T follicular helper cell (primary cell): ENCODE results near the gene TNC.

Experiments used
- DNase-seq: peaks from one replicate; pipeline ENCODE4 v3.0.0-alpha.2; 2020; ENCODE audit warnings: low read depth

The TNC gene

GRCh38 chr9:115103746-115104477 lies 14.0 kb downstream of the TNC start:
- no peak for DNase-seq

- no peak for DNase-seq
Measured at GRCh38 chr9:115099901-115100300, 18.1 kb downstream of the TNC start.

DNA sequence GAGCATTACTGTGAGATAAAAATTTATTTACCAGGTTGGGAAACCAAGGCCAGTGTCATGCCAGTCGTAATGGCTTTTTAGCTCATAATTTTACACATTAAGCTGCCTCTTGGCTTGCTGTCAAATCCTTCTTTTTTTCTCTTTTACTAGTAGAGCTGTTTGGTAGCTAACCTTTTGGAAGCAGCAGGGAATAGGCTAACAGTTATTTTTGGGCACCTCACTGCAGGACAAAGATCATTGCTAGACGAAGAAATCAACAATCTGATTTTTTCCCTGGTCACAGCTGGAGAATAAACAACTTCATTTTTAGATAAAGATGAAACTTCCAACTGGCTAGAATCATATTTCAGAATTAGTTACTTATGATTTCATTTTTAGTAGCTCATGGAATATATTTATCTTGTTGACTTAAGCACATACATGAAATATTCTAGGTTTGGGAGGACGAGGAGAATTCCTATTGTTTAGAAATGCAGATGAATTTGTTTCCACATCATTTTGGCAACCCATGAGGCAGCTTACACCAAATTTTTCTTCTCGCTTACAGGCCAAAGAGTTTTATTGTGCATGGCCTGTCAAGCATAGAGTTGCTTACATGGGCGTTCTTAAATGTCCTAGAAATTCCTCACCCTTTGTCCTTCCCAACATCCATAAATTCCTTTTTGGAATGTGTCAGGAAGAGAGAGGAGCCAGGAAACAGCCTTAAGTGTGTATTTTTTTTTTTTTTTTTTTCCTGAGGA lies 19.6 kb downstream of the TNC start:
- no peak for DNase-seq

GRCh38 chr9:115093520-115093919 lies 24.4 kb downstream of the TNC start:
- no peak for DNase-seq

GRCh38 chr9:115090486-115090885 lies 27.5 kb downstream of the TNC start:
- no peak for DNase-seq

DNA sequence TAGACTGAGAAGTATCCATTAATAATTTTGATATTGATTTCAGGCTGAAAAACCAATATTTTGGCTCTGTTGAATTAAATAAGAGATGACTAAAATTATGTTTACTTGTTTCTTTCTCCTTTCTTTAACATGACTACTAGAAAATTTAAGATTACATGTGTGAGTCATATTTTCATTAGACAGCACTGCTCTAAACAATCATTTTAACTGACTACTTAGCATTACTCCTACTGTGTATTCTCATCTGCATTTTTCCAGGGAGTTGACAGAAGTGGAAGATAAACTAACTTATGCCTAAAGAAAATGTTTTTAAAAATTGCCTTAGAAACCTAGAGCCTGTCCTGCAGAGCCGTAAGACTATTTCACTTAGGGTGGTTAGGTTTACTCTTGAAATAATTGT lies 29.1 kb downstream of the TNC start:
- DNase-seq = no peak

DNA sequence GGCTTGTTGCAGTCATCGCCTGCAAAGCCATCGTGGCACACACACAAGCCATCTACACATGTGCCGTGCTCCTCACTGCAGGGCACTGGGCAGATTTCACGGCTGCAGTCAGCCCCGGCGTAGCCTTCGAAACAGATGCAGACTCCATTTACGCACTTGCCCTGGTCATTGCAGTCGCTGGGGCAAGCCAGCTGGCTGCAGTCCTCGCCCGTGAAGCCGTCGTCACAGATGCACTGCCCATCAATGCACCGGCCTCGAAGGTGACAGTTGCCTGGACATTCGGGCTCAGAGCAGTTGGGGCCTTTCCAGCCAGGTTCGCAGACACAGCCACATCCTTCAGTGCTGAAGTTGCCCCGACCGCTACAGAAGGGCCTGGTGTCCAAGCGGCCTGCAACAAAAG lies 31.1 kb downstream of the TNC start:
- DNase-seq = no peak

DNA sequence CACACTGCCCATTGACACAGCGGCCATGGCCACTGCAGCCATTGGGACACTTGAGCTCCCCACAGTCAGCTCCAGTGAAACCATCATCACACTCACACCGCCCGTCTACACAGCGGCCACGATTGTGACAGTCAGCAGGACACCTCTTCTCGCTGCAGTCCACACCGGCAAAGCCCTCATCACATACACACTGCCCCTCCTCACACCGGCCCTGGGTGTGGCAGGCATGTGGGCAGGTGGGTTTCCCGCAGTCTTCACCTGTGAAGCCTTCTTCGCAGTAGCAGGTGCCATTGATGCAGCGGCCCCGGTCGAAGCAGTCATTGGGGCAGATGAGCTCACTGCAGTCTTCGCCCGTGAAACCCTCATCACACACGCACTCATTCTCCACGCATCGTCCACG lies 31.5 kb downstream of the TNC start:
- no peak for DNase-seq

- no peak for DNase-seq
Measured at GRCh38 chr9:115085773-115086377, 32.1 kb downstream of the TNC start.

GRCh38 chr9:115084709-115085108 lies 33.2 kb downstream of the TNC start:
- no peak for DNase-seq

DNA sequence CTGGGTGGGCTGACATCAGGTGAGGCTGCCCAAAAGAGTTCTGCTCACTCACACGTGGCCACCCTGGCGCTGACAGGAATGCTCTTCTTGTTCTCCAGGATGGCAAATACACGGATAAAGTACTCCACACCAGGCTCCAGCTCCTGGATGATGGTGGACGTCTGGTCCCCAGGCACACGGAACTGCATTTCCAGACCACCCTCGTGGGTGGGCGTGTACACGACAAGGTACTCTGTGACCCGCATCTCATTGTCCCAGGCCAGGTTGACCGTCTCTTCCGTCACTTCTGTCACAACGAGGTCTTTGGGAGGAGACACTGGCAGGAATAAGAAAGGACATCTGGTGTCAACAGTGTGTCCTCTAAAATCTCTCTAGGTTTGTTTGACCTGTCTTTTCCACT lies 33.8 kb downstream of the TNC start:
- no peak for DNase-seq

DNA sequence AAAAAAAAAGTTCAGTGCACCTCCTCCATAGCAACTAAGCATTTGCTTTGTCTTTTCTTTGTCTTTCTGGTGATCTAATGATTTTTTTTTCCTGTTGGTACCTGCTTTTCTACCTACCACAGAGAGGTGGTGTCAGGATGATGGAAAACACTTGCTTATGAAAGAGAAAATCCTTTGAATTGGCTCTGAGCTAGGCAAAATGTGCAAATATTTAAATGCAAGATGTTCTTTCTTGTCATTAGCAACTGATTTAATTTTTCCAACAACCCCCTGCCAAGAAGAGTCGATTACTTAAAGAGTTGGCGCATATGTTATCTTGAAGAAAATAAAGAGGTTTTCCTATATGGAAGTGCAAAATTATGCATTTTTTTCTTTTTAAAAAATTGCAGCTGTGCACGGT lies 37.7 kb downstream of the TNC start:
- DNase-seq = no peak

- DNase-seq = no peak
Measured at GRCh38 chr9:115079156-115079555, 38.8 kb downstream of the TNC start.

DNA sequence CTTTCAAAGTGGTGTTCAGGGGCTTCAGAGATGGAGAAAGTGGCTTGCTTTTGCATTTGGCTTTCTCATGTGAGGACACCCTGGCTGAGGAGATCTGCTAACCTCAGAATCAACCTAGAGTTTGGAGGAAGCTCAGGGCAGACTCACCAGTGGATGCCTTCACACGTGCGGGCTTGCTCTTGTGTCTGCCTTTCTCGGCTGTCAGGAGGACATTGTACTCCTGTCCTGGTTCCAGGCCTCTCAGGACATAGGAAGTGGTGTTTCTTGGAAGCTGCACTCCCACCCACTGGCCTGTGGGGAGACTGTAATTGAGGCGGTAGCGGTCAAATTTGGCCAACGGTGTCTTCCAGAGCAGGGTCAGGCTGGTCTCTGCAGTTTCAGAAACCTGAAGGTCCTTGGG lies 44.5 kb downstream of the TNC start:
- no peak for DNase-seq

GRCh38 chr9:115071176-115071575 lies 46.8 kb downstream of the TNC start:
- DNase-seq = no peak

DNA sequence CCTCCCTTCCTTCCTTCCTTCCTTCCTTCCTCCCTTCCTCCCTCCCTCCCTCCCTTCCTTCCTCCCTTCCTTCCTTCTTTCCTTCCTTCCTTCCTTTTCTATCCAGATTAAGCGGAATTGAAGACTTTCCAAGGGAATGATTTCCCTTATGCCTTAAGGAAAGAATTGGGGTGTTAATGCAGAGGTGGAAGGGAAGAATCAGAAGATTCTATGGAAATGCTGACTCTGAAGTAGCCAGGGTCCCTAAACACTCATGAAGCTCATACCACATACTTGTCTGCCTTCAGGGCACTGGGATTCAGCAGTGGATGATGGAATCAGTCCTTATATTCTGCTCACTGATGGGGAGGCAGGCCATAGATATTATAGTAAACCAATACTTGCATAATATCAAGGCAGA lies 48.2 kb downstream of the TNC start:
- no peak for DNase-seq

- no peak for DNase-seq
Measured at GRCh38 chr9:115069302-115069701, 48.7 kb downstream of the TNC start.

GRCh38 chr9:115068031-115068430 lies 49.9 kb downstream of the TNC start:
- no peak for DNase-seq

GRCh38 chr9:115063058-115063845 lies 54.7 kb downstream of the TNC start:
- no peak for DNase-seq

GRCh38 chr9:115058684-115059315 lies 59.2 kb downstream of the TNC start:
- no peak for DNase-seq

DNA sequence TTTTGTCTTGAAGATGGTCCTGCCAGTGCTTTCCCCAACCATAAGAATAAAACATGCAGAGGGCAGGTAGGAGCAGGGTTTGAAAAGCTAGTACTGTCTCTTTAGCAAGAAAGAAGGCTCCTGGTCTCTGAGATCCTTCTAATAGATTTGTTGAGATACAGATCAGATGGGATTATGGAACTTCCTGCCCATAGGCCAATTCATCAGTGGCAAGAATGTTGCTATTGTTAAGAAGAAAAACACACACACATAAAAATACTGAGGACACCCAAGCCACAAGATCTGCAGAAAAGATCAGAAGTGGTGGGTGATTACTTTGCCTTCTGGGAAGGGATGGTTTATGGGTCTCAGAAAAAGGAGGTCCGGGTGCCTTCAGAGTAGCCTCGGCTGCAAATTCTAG lies 59.8 kb downstream of the TNC start:
- DNase-seq = no peak

- no peak for DNase-seq
Measured at GRCh38 chr9:115057559-115057958, 60.4 kb downstream of the TNC start.
